Esophagus squamous epithelium (tissue), 5 donors: ENCODE measurements around the gene DLST. TPM values are rescaled to one million over a fixed set of nuclear protein-coding genes. Genes with fewer than 3 reads are reported as not detected.

Experiments used
- DNase-seq: peaks from one replicate; lab custom pipeline; 2025; lab: John Stamatoyannopoulos, UW
- H3K27ac ChIP-seq, 4 donors: fragments of 200-600 bp; sonication (generic); one replicate each; pipeline ENCODE4 v1.5.1; 2016 to 2019; ENCODE audit warnings: mild to moderate bottlenecking in 1 of 4
- H3K27me3 ChIP-seq, 4 donors: fragments of 200-600 bp; sonication (generic); 1 replicate in 3 of 4; 2 replicates in 1 of 4; pipeline versions ENCODE4 v1.5.1 to v1.6.0; 2017 to 2021; ENCODE audit warnings: antibody characterized with exemption in 1 of 4
- H3K36me3 ChIP-seq, 3 donors: fragments of 200-600 bp; sonication (generic); one replicate each; pipeline ENCODE4 v1.5.1; 2016 to 2019
- H3K4me1 ChIP-seq, 3 donors: fragments of 200-600 bp; sonication (generic); one replicate each; pipeline ENCODE4 v1.5.1; 2017 to 2019
- H3K4me3 ChIP-seq, 4 donors: fragments of 200-600 bp; sonication (generic); 1 replicate in 3 of 4; 2 replicates in 1 of 4; pipeline ENCODE4 v1.5.1; 2016 to 2019; ENCODE audit warnings: mild to moderate bottlenecking in 2 of 4, moderate library complexity in 1 of 4
- H3K9me3 ChIP-seq, 3 donors: fragments of 200-600 bp; sonication (generic); one replicate each; pipeline ENCODE4 v1.5.1; 2016 to 2019
- POLR2A ChIP-seq, 4 donors: fragments of 450-650 bp; IDR thresholded peaks; one replicate each; pipeline ENCODE4 v1.6.1; 2017; ENCODE audit warnings: antibody characterized with exemption in 4 of 4, mild to moderate bottlenecking in 4 of 4, moderate library complexity in 3 of 4
- WGBS, 2 donors: methylation state at CpG; one replicate each; pipeline ENCODE4 v1.1.5; 2018; 5-methylcytosine and 5-hydroxymethylcytosine counted together
- intact Hi-C: fragments of 100-400 bp; cut with DNase I; formaldehyde crosslinking; loops from one replicate; pipeline ENCODE4 v1.15.0; 2022
- total RNA-seq, 4 donors: library from RNA; depleted of rRNA; stranded (reverse); fragments of >200 nt; gene quantifications; one replicate each; pipeline ENCODE4 v1.1.0, GENCODE V29; 2016
- TF ChIP-seq, protein P1 (sequence below), 6 experiments: fragments of 450-650 bp in 4 of 6; fragments of 200-600 bp in 2 of 6; sonication (generic) in 2 of 6; IDR thresholded peaks; one replicate each; pipeline ENCODE4 v1.5.1; 2016 to 2019; ENCODE audit warnings: antibody characterized with exemption in 6 of 6, mild to moderate bottlenecking in 4 of 6, moderate library complexity in 4 of 6
- donor health status: DM: yes; HTN: yes; CAD: no.

Gene DLST
- total RNA-seq, 4 donors from 2014 or later, result 54.9 to 87.0 (median 69.0) TPM

DNA sequence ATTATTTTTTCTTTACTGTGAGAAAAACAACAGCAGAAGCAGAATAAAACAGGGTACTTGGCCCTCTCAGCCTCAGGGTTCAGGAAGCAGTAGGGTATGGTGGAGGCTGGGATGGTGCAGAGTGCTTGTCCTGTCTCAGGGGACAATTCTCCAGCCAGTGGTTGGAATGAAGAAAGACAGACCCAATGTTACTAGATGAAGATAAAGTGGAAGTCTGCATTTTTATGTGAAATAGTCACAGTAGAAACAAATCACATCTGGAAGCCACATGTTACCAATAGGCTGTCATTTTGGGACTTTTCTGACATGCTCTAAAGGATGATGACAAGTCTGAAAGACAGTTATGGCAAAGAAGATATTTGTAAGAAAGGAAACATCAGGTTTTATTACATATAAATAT, 38.1 kb upstream of the DLST start:
- peaks cover 0 to 10% (median 0%) of the 10 kb centered on the region in 3 donors for H3K36me3 ChIP-seq
- no peaks in the 10 kb centered on the region for H3K27me3 ChIP-seq
- TF ChIP-seq, protein P1, sequence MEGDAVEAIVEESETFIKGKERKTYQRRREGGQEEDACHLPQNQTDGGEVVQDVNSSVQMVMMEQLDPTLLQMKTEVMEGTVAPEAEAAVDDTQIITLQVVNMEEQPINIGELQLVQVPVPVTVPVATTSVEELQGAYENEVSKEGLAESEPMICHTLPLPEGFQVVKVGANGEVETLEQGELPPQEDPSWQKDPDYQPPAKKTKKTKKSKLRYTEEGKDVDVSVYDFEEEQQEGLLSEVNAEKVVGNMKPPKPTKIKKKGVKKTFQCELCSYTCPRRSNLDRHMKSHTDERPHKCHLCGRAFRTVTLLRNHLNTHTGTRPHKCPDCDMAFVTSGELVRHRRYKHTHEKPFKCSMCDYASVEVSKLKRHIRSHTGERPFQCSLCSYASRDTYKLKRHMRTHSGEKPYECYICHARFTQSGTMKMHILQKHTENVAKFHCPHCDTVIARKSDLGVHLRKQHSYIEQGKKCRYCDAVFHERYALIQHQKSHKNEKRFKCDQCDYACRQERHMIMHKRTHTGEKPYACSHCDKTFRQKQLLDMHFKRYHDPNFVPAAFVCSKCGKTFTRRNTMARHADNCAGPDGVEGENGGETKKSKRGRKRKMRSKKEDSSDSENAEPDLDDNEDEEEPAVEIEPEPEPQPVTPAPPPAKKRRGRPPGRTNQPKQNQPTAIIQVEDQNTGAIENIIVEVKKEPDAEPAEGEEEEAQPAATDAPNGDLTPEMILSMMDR (IDR thresholded peaks at IDR 0.05), result no peak
- TF ChIP-seq POLR2A (IDR thresholded peaks at IDR 0.05), result no peak
- no peak overlapping the region for H3K27ac ChIP-seq
- peaks cover 0 to 21% (median 0%) of the 10 kb centered on the region in 3 donors for H3K4me1 ChIP-seq
- intact Hi-C loops, result no loop called here
- H3K4me3 ChIP-seq, result no peak overlapping the region
- no peak for DNase-seq
- no peaks in the 10 kb centered on the region for H3K9me3 ChIP-seq

DNA sequence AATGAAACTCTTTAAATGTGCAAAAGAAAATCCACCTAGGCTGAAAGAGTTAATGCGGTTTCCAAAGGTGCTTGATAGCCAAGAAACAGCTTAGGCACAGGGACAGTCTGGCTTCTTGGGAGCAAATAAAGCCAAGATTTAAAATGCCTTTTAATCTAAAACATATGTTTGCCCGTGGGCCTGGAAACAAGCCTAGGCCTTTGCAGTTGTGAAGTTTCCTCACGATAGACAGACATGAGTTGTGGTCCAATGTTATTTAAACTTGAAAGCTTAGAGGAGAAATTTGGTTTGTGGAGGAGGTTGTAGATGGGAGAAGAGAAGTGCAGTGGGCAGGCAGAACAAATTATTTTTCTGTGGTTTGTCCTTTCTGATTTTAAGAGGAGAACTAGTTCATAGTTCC, 35.5 kb upstream of the DLST start:
- TF ChIP-seq POLR2A (IDR thresholded peaks at IDR 0.05), result no peak
- TF ChIP-seq, protein P1 (IDR thresholded peaks at IDR 0.05), result no peak
- H3K9me3 ChIP-seq, result no peaks in the 10 kb centered on the region
- WGBS, 2 donors, result 27 to 45% methylated on average over 3 of the region's 3 CpGs
- intact Hi-C loops, result no loop called here
- no peak overlapping the region for H3K4me3 ChIP-seq
- no peaks in the 10 kb centered on the region for H3K27me3 ChIP-seq
- H3K36me3 ChIP-seq, result peaks cover 0 to 1% (median 0%) of the 10 kb centered on the region in 3 donors
- no peak for DNase-seq
- H3K27ac ChIP-seq, result no peak overlapping the region
- peaks cover 0 to 21% (median 0%) of the 10 kb centered on the region in 3 donors for H3K4me1 ChIP-seq

DNA sequence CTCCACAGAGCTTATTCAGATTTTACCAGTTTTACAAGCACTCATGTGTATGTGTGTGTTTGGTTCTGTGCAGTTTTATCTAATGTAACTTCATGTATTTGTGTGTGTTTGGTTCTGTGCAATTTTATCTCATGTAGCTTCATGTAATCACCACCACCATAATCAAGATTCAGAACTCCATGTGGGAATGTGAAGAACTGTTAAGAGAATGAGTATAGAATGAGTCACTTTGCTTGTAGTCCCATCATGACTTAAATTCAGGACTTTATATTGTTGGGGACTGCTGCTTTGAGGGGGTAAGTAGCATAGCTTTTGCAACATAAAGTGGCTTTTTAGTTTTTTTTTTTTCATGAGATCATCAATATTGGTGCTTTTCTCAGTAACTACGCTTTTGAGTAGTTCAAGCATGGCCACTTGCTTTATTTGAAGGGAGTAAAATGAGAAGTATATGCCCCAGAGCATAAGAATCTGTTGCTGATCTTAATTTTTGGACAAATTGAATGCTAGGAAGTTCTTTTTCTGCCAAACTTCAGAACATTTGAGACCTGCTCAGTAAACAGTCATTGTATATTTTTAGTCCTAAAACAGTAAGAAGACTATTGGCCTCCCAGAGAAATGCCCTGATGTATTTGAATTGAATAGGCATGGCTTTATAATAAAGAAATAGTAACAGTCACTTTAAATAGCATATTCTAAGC, 34.6 kb upstream of the DLST start:
- H3K4me1 ChIP-seq, result peaks cover 0 to 21% (median 0%) of the 10 kb centered on the region in 3 donors
- H3K4me3 ChIP-seq, result no peak overlapping the region
- no peak for DNase-seq
- H3K9me3 ChIP-seq, result no peaks in the 10 kb centered on the region
- no peak for TF ChIP-seq POLR2A (IDR thresholded peaks at IDR 0.05)
- TF ChIP-seq, protein P1 (IDR thresholded peaks at IDR 0.05), result no peak
- no peak overlapping the region for H3K27ac ChIP-seq
- no peaks in the 10 kb centered on the region for H3K36me3 ChIP-seq
- H3K27me3 ChIP-seq, result no peaks in the 10 kb centered on the region
- 78 to 92% methylated on average over 1 of the region's 1 CpG for WGBS, 2 donors
- intact Hi-C loops, result no loop called here

DNA sequence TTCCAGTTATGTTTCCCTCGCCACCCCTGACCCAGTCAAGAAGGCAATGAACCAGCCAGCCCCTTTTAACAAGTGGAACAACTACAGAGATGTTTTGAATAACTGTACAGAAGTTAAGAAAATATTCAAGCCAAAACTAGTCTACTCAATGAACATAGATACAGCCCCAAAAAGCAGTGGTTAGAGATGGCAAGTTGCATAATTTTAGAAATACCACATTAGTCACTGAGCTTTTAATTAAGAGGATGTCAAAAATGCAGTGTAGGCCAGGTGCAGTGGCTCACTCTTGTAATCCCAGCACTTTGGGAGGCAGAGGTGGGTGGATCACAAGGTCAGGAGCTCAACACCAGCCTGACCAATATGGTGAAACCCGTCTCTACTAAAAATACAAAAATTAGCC, 32.9 kb upstream of the DLST start:
- 42 to 62% methylated on average over 2 of the region's 2 CpGs for WGBS, 2 donors

DNA sequence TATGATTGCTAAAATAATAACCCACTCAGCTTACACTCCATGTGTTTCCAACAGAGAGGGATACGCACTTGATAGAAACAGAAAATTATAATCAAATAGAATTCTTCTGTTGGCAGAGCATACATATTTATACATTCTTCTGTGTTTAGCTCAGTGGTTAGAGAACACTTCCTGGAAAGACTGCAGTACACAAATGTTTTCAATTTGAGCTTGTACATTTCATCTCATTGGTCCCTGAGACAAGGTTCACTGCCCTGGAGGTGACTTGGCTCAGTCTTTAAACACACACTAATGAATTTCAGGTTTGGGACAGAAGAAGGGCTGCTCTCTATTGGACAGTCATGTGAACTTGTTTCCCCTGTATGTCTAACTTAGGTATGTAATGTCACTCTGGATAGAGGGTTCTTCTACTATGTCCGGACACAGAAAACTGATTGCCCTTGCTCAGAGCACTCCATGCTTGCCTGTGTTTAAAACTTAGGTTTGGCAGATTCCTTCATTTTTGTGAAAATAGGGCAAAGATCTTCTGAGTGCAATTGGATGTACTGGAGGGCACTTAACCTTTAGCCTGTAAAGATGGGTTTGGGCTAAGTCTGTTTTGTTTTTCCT, 28.7 kb upstream of the DLST start:
- no peaks in the 10 kb centered on the region for H3K27me3 ChIP-seq
- WGBS, 2 donors, result 18 to 53% methylated on average over 2 of the region's 2 CpGs

More for the DNA sequence above, 32.9 kb upstream of the DLST start:
- Histone ChIP-seq H3K4me3 (no peak overlapping the region), H3K36me3 (no peaks in the 10 kb centered on the region), H3K27ac (no peak overlapping the region), H3K4me1 (peaks cover 0 to 37% (median 7%) of the 10 kb centered on the region in 3 donors), H3K9me3 (no peaks in the 10 kb centered on the region), H3K27me3 (no peaks in the 10 kb centered on the region)
- no peak for DNase-seq
- no peak for TF ChIP-seq POLR2A (IDR thresholded peaks at IDR 0.05)
- TF ChIP-seq, protein P1 (IDR thresholded peaks at IDR 0.05), result no peak
- intact Hi-C loops, result no loop called here

More for the DNA sequence above, 28.7 kb upstream of the DLST start:
- Histone ChIP-seq H3K4me3 (no peak overlapping the region), H3K9me3 (no peaks in the 10 kb centered on the region), H3K27ac (peak overlapping the region in 3 of 4 donors; percentile 10 to 57 (median 45)), H3K4me1 (peaks cover 0 to 36% (median 17%) of the 10 kb centered on the region in 3 donors), H3K36me3 (no peaks in the 10 kb centered on the region)
- intact Hi-C loops, result no loop called here
- TF ChIP-seq, protein P1 (IDR thresholded peaks at IDR 0.05), result no peak
- no peak for TF ChIP-seq POLR2A (IDR thresholded peaks at IDR 0.05)
- DNase-seq, result no peak
